COLO829 (cell line): ENCODE measurements around the gene BCL2L1.
"Not testable (repeated sequence)": the region's sequence is repeated elsewhere in the genome, so short reads cannot be mapped to it uniquely, and the experiment has no call there.

Source experiments
- DNase-seq: peaks from one replicate; pipeline ENCODE4 v3.0.0; 2012; ENCODE audit warnings: low spot score

BCL2L1 gene

DNA sequence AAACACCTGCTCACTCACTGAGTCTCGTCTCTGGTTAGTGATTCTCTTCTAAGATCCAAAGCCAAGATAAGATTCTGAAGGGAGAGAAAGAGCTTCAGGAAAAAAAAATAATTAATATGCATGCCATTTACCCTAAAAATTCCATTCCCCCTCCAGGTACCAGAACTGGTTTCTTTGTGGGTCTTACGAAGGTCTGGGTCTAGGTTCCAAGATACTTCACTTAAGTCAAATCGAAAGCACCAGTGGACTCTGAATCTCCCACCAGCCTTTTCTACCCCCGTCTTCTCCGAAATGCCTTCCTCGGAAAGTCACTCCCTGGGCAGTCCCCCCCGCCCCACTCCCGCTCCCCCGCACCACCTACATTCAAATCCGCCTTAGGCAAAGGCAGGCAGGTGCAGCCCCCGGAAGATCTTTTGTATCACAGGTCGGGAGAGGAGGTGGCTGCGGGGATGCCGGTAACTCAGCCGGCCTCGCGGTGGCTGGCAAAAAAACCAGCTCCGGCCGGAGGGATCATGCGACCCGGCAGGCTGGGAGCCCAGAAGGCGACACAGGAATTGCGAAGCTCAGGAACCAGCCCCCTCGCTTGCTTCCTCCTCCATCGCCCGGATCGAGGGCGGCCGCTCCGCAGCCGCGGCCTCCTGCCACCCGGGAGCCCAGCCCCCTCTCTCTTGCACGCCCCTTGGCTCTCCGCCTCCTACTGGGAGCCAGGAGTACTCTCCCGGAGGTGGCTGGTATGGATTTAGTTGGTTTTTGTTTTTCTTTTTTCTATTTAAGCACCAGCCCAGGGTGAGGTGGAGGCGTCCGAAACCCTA lies at the start of gene BCL2L1:
Gene BCL2L1 (minus strand): TSS at position 612 of the 812 bp plus-strand sequence. CDS start 650 bp downstream, outside the sequence.
- peak; percentile 70 for DNase-seq

DNA sequence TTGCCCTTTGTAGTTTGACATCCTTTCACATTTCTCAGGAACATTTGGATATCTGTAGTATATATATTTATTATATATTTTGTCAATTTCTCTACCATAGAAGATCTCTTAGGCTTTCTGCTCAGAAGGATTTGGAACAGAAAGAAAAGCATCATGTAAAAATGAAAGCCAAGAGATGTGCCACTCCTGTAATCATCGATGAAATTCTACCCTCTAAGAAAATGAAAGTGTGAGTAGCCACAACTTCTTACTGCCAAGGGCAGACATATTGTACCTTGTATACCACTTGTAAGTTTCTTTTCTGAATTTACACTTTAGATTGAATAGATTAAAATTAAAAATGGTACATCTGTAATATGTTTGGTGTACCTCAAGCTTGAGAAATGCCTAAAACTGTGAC lies 47.6 kb upstream of the BCL2L1 start:
- DNase-seq: no peak

DNA sequence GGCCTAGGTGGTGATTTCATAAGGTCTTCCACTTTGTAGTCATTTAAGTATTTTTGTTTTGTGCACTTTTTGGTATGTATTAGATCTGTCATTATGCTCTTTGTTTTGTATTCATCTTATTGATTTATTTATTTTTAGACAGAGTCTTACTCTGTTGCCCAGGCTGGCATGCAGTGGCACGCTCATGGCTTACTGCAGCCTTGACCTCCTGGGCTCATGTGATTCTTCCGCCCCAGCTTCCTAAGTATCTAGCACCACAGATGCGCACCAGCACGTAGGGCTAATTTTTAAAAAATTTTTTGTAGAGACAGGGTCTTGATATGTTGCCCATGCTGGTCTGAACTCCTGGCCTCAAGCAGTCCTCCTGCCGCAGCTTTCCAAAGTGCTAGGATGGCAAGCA lies 47.0 kb upstream of the BCL2L1 start:
- DNase-seq: no peak

DNA sequence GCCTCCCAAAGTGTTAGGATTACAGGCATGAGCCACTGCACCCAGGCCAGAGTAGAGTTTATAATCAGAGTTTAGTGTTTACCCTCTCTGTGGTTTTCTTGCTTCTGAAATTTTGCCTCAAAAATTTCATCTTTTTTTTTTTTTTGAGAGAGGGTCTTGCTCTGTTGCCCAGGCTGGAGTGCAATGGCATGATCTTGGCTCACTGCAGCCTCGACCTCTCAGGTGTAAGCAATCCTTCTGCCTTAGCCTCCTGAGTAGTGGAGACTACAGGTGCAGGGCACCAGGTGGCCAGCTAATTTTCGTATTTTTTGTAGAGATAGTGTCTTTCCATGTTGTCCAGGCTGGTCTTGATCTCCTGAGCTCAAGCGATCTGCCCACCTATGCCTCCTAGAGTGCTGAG lies 45.1 kb upstream of the BCL2L1 start:
- no peak for DNase-seq

DNA sequence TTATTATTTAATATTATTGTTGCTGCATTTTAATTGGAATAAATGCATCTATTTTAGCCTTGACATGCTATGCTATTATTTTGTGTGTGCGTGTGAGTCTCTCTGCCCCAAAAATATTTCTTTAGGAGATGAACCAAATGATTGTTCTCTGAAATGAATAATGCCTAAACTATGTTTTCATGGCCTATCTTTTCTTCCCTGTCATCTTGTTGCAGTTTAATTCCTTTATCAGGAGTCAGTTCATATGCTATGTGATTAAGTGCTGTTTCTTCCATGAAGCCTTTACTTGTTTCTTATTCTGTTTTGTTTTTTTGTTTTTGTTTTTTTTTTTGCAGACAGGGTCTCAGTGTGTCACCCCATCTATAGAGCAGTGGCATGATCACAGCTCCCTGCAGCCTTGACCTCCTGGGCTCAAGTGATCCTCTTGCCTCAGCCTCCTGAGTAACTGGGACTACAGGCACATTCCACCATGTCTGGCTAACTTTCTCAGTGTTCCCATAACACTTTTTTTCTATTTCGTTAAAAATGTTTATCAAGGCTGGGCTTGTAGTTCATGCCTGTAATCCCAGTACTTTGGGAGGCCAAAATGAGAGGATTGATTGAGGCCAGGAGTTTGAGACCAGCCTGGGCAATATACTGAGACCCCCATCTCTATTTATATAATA lies 42.1 kb upstream of the BCL2L1 start:
- DNase-seq: peak; percentile 77

DNA sequence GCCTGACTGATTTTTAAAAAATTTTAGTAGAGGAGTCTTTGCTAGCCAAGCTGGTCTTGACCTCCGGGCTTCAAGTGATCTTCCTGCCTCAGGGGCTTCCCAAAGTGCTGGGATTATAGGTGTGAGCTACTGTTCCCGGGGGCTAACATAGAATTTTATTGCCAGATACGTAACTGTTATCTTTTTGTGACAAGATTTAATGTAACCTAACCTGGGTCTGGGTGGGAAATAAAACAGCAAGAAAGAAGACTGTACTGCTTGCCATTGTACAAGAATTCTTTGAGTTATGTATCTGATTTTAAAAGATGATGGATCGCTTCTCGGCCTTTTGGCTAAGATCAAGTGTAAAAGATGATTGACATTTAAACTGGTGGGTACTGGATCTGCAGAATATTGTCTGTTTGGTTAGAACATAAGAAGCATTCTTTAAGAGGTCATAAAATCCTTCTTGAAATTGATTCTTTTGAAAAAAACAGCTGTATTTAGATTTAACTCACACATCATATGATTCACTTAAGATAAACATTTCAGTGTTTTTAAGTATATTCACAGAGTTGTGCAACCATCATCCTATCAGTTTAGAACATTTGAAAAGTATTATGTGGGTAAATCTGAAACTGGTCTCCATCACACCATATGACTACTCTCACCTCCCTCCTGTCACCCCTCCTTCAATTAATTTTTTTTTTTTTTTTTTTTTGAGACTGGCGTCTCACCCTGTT lies 38.0 kb upstream of the BCL2L1 start:
- no peak for DNase-seq

DNA sequence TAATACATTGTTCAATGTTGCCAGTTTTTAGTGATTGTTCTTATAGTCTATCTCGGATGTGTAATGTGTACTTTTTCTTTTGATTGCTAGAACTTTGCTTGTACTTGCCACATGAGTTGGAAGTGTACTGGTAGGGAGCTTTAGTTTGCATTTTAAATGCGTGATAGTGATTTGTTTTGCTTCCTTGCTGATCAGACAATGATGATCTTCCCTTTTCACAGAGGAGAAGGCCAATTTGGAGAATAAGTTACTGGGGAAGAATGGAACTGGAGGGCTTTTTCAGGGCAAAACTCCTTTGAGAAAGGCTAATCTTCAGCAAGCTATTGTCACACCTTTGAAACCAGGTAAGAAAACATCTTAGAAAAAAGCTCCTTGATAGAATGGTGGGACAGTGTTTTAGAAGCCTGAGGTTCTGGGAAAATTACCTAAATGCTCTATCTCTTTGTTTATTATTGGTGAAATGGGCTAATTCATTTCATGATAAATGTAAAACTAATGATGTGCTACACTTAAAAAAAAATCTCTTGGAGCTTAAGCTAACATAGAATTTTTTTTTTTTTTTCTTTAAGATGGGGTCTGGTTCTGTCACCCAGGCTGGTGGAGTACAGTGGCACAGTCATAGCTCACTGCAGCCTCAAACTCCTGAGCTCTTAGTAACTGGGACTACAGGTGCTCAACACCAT lies 37.3 kb upstream of the BCL2L1 start:
- no peak for DNase-seq

DNA sequence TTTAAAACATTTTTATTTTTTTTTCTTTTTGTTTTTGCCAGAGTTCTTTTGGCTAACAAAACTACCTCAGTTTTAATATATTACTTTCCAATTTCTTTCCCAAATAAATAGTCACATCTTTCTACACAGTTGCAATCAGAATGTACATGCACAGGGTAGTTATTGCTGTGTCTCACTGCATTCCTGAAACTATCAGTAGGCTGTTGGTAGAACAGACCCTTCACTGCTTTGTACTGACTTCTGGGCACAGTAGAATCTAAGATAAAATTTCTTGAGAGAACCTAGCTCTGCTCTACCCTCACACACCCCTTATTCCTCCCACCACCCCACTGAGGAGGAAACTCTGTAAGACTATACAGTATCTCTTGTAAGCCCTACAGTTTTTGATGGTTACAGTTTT lies 36.3 kb upstream of the BCL2L1 start:
- DNase-seq: no peak

DNA sequence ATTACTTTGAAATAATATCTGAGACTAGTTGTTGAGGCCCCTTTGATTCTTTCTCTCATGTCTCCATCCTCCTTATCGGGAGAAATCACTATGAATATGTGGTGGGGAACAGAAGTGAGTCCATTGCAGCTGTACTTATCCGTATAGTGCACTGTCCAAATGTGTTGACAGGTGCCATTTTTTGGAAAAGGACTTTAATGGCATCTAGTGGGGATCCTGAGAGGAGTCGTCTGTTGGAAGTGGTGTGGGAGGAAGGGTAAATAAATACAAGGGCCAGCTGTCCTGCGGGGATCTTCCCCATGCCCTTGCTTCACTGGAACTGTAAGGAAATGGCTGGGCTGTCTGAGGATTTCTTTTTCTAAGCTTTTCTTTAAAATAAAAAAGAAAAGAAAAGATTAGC lies 35.9 kb upstream of the BCL2L1 start:
- DNase-seq: no peak

DNA sequence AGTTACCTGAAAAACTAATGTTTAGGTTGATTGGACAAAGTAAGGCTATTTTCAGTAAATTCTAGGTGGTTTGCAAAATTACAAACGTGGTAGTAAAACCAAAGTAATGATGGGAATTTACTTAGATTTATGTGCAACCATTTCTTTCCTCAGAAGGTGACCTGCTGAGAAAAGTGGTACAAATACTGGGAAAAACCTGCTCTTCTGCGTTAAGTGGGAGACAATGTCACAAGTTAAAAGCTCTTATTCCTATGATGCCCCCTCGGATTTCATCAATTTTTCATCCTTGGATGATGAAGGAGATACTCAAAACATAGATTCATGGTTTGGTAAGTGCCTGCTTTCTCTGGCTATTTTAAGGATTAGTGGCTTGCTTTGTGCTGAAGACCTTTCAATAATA lies 34.6 kb upstream of the BCL2L1 start:
- no peak for DNase-seq

DNA sequence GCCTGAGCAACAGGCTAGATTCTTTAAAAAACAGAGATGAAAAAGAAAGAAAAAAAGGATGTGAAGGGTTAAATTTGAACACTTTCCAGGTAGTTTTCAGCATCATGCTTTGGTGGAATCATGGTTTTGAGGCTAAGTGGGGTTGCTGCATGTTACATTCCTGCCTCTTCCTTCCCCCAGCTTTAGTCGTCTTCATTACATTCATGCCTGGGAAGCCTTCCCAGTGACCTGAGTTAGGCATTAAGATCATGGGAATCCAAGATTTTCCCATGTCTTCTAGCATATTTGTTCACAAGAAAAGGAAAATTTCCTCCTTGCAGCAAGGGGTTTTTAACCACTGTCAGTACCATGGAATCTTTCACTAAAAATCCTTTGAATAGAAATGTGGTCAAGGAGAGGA lies 28.5 kb upstream of the BCL2L1 start:
- no peak for DNase-seq

DNA sequence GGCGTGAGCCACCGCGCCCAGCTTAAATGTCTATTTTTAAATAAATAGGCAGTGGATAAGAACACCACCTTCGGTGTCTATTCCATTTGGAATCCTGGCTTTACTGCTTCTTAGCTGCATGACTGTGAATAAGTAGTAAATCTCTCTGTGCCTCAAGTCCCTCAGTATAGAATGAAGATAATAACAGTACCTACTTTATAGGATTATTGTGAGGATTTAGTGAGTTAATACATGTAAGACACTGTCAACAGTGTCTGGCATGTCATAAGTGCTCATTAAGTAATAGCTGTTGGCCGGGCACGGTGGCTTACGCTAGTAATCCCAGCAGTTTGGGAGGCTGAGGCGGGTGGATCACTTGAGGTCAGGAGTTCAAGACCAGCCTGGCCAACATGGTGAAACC lies 26.6 kb upstream of the BCL2L1 start:
- no peak for DNase-seq

DNA sequence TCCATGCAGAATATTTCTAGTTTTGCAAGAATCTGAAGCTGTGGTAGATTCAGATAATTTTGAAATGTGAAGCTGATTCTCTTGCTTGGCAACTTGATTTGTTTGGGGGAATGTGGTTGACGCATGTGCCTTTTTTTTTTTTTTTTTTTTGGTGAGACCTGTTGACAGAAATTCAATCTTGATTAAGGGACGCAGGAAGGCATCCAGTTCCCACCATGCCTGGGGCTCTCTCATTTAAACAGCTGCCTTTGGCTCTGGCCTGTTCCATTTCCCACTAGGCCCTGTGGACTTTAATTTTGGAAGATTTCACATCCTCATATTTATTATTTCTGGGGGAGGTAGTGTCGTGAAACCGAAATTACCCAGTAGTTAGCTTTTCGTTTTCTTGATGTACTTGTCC lies 25.0 kb upstream of the BCL2L1 start:
- DNase-seq: no peak

DNA sequence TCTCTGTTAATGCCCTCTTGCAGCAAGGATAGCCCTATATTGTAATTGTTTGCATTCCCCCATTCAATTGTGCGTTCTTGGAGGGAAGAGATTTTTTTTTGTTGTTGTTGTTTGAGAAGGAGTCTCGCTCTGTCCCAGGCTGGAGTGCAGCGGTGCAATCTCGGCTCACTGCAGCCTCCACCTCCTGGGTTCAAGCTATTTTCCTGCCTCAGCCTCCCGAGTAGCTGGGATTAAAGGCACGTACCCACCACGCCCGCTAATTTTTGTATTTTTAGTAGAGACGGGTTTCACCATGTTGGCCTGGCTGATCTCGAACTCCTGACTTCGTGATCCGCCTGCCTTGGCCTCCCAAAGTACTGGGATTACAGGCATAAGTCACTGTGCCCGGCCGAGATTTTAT lies 24.4 kb upstream of the BCL2L1 start:
- DNase-seq: not testable (repeated sequence)

DNA sequence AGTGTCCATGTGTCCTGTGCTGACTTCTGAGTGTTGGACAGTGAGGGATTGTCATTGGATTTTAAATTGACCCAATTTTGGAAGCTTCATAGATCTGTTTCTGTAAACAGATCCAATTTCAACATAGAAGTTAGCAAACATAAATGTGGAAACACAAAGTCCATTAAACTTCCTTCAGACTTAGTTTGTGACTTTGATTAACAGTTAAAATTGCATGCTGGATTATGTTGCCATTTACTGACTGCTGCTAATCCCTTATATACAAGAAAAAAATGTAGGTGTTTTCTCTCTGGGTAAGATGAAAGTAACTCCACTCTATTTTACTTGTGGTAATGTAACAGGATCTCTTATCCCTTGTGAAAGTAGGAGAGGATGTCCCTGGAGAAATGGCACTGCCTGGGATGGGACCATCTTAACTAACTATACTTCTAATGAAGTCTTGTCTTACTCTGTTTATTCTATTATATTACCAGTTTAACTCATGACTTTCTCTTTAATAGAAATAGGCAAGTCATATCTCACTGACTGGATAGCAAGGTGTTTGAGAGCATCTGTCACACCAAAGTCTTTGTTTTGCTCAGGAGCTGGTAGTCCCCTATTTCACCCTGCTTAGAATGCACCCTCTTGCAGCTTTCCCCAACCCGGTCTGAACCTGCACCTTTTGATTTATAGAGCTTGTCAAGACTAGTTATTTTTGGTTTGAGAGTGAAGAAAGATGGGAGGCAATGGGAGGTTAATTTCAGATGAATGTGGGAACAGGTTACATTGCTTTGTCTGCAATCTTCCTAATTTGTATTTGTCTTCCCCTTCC lies 23.6 kb upstream of the BCL2L1 start:
- no peak for DNase-seq

DNA sequence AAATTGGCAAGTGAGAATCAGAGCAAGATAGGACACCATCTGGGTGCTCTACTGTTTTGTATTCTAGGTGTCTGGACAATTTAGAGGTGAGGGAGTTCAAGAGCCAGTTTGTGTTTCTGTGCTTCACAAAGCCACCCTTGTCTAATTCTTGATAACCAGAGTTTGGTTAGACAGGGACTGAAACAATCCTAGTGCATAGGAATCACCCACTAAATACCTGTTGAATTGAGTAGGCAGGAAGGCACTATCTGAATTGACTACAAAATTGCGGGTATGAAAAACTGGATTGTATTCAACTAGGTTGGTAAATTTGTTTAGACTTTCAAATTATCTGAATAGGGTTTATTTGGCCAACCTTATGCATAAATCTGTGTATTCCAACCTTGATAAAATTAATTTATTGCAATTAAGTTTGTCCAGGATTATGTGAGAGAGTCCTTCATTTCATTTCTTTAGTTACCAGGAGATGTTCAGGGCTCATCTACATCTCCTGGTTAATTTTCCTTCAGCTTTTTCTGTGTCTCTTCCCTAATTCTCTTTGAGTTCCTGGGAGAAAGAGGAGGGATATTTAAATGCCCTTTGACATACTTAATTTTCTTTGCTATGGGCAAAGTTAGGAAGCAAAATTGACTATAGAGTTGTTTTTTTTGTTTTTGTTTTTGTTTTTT lies 18.1 kb upstream of the BCL2L1 start:
- DNase-seq: no peak

DNA sequence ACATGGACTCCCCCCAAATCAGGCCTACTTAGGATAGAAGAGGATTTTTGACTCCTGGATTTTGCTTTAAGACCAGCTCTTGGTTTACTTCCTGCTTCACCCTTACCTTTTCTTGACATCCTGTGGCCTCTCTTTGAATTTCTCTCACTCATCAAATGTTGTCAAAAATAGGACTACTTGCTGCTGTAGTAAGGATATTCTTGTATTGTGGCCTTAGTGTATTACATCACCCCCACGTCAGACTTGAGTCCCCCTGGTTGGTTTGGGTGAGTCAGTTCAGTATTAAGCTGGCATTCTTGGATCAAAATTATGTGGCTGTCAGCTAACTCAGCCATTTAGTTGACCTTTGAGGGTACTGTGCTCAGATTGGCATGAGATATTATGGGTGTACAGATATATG lies 17.5 kb upstream of the BCL2L1 start:
- DNase-seq: no peak

DNA sequence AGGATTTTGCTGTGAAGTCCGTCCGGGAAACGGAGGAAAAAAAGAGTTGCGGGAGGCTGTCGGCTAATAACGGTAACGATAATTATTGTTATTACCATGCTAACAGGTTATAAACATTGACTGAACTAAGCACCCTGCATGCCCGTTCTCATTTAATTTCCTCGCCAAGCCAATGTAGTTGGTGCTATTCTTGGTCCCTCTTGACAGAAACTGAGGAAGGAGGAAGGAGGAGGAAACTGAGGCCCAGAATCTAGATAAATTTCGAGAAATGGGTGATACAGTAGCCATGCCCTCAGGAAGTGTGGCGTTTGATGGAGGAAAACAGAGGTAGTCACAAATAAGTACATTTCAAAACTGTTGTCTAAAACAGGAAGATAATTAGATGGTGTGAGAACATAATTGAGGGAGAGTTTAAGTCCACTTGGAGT lies 16.9 kb upstream of the BCL2L1 start:
- no peak for DNase-seq

DNA sequence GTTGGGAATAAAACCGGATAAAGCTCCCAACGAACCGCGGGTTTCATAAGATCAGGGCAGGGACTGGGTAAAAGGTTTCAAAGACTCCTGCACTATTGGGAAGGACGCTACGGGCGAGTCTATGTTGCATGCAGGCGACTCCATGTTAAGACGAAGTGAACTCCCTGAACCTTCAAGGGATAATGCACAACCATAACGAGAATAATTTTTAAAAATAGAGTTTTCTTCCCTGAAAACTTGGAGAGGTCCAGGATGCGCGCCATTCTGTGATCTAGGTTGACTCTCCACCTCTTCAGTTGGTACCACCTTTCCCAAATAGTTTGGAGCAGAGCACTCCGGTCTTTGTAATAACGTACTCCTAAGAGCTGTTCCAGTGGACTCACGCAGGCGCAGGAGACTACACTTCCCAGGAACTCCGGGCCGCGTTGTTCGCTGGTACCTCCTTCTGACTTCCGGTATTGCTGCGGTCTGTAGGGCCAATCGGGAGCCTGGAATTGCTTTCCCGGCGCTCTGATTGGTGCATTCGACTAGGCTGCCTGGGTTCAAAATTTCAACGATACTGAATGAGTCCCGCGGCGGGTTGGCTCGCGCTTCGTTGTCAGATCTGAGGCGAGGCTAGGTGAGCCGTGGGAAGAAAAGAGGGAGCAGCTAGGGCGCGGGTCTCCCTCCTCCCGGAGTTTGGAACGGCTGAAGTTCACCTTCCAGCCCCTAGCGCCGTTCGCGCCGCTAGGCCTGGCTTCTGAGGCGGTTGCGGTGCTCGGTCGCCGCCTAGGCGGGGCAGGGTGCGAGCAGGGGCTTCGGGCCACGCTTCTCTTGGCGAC lies 16.3 kb upstream of the BCL2L1 start, which contains the start of gene TPX2:
Gene TPX2 (plus strand): TSS at position 562 of the 821 bp plus-strand sequence. CDS start 18,187 bp downstream, outside the sequence.
- DNase-seq: peak; percentile 99

DNA sequence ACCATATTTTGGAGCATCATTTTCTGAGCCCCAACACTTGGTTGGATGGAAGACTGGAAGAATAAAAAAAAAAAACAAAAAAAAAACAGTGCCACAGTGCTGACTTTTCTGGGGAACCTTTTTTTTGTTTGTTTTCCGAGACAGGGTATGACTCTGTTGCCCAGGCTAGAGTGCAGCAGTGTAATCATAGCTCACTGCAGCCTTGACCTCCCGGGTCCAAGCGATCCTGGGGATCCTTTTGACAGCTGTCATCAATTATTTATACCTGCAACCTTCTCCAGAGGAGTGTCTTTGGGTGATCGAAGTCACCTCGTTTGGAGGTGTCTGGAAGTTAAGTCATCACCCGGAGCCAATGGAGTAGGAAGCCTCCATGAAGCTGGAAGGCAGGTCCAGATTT lies 8.7 kb upstream of the BCL2L1 start:
- no peak for DNase-seq
